Muscle layer of colon (tissue), 2 donors: ENCODE results near the gene ROR2.

Experiments used
- H3K27ac ChIP-seq: one replicate; pipeline ENCODE4 v1.7.0; 2013; ENCODE audit warnings: low read depth, mild to moderate bottlenecking, low read length, moderate library complexity
- H3K27me3 ChIP-seq, 2 donors: one replicate each; pipeline ENCODE4 v1.7.0; 2013; ENCODE audit warnings: low read length in 2 of 2, mild to moderate bottlenecking in 2 of 2; ENCODE audit not compliant: insufficient read depth in 2 of 2, control insufficient read depth in 1 of 2
- H3K36me3 ChIP-seq: one replicate; pipeline ENCODE4 v1.7.0; 2013; ENCODE audit warnings: mild to moderate bottlenecking, low read length; ENCODE audit not compliant: insufficient read depth
- H3K4me1 ChIP-seq: one replicate; pipeline ENCODE4 v1.7.0; 2013; ENCODE audit warnings: mild to moderate bottlenecking, low read length; ENCODE audit not compliant: insufficient read depth
- H3K4me3 ChIP-seq, 2 donors: one replicate each; pipeline ENCODE4 v1.7.0; 2013; ENCODE audit warnings: low read length in 2 of 2, low read depth in 1 of 2, mild to moderate bottlenecking in 1 of 2, moderate library complexity in 1 of 2
- H3K9ac ChIP-seq: one replicate; pipeline ENCODE4 v1.7.0; 2013; ENCODE audit warnings: low read length
- H3K9me3 ChIP-seq: one replicate; pipeline ENCODE4 v1.7.0; 2013; ENCODE audit warnings: mild to moderate bottlenecking, low read length
- donor health status: abdominal sarcoma.
- donor health status: Adenocarcinoma of cecum.

Gene ROR2

DNA sequence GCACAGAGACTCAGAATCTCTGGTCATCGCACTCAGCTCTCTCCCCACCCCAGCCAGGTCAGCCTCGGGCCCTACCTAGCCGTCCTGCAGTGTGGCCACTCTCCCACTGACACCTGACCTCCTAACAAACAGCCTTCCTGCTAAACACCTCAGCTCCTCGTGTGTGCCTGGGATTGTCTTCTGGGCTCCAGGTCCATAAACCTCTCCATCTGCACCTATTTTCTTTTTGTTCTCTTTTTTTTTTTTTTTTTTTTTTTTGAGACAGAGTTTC lies 193.6 kb downstream of the ROR2 start:
- peaks cover 18% of the 10 kb centered on the region for H3K36me3 ChIP-seq
- no peaks in the 10 kb centered on the region for H3K9me3 ChIP-seq
- H3K9ac ChIP-seq: no peak overlapping the region
- no peak overlapping the region for H3K4me3 ChIP-seq
- H3K27me3 ChIP-seq: no peaks in the 10 kb centered on the region
- no peak overlapping the region for H3K27ac ChIP-seq
- H3K4me1 ChIP-seq: peaks cover 8% of the 10 kb centered on the region

GRCh38 chr9:91755761-91756509 lies 194.1 kb downstream of the ROR2 start:
- H3K9ac ChIP-seq: no peak overlapping the region
- peaks cover 8% of the 10 kb centered on the region for H3K4me1 ChIP-seq
- H3K27ac ChIP-seq: no peak overlapping the region
- H3K9me3 ChIP-seq: no peaks in the 10 kb centered on the region
- no peaks in the 10 kb centered on the region for H3K27me3 ChIP-seq
- peaks cover 18% of the 10 kb centered on the region for H3K36me3 ChIP-seq
- H3K4me3 ChIP-seq: no peak overlapping the region

- H3K27ac ChIP-seq: no peak overlapping the region
- no peak overlapping the region for H3K4me3 ChIP-seq
- peaks cover 7% of the 10 kb centered on the region for H3K4me1 ChIP-seq
- no peaks in the 10 kb centered on the region for H3K27me3 ChIP-seq
- peaks cover 18% of the 10 kb centered on the region for H3K36me3 ChIP-seq
- no peaks in the 10 kb centered on the region for H3K9me3 ChIP-seq
- H3K9ac ChIP-seq: no peak overlapping the region
These were observed 196.3 kb downstream of the ROR2 start for GRCh38 chr9:91753711-91754110.

- no peak overlapping the region for H3K4me3 ChIP-seq
- no peaks in the 10 kb centered on the region for H3K27me3 ChIP-seq
- peaks cover 13% of the 10 kb centered on the region for H3K36me3 ChIP-seq
- no peak overlapping the region for H3K9ac ChIP-seq
- no peaks in the 10 kb centered on the region for H3K9me3 ChIP-seq
- H3K27ac ChIP-seq: no peak overlapping the region
- H3K4me1 ChIP-seq: no peaks in the 10 kb centered on the region
These were observed 198.1 kb downstream of the ROR2 start for GRCh38 chr9:91751922-91752321.

DNA sequence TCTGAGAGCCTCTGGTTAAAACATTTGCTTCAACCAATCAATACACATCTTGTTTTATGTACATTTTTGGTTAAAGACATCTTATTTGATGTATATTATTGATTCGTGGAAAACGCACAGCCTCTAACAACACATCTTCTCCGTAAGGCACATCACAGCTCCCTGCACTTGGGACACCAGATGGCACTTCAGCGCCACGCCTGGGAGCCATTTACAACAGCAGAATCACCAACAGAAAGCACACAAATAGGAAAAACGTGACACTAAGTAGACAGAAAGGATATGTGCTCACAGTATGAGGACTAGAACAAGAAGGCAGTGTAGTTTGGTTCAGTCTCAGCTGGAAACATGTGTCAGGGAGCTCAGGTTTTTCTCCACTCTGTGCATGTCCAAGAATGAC lies 199.7 kb downstream of the ROR2 start:
- Histone ChIP-seq H3K27ac (no peak overlapping the region), H3K9me3 (no peaks in the 10 kb centered on the region), H3K9ac (no peak overlapping the region), H3K4me3 (no peak overlapping the region), H3K36me3 (peaks cover 7% of the 10 kb centered on the region), H3K27me3 (no peaks in the 10 kb centered on the region), H3K4me1 (no peaks in the 10 kb centered on the region)

GRCh38 chr9:91746904-91747303 lies 203.1 kb downstream of the ROR2 start:
- Histone ChIP-seq H3K9me3 (no peaks in the 10 kb centered on the region), H3K27me3 (no peaks in the 10 kb centered on the region), H3K9ac (no peak overlapping the region), H3K4me3 (no peak overlapping the region), H3K36me3 (no peaks in the 10 kb centered on the region), H3K27ac (no peak overlapping the region), H3K4me1 (peaks cover 4% of the 10 kb centered on the region)

DNA sequence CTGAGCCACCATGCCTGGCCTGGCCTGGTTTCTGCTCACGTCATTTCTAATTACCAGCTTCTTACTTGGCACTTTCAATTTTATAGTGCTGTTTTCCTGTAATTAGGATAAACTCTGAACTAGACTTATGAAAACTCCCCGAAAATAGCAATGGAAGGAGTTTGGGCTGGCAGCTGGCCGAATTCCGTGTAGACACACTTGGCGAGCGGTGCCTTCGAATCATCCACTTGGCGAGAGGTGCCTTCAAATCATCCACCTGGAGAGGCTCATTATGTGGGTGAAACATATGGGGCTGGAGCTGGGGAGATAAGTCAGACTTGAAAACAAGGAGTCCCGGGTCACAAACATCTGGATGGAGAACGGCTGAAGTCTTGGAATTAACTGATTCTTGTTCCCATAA lies 203.7 kb downstream of the ROR2 start:
- Histone ChIP-seq H3K9me3 (no peaks in the 10 kb centered on the region), H3K9ac (no peak overlapping the region), H3K36me3 (no peaks in the 10 kb centered on the region), H3K27me3 (no peaks in the 10 kb centered on the region), H3K4me1 (peaks cover 10% of the 10 kb centered on the region), H3K4me3 (no peak overlapping the region), H3K27ac (no peak overlapping the region)

DNA sequence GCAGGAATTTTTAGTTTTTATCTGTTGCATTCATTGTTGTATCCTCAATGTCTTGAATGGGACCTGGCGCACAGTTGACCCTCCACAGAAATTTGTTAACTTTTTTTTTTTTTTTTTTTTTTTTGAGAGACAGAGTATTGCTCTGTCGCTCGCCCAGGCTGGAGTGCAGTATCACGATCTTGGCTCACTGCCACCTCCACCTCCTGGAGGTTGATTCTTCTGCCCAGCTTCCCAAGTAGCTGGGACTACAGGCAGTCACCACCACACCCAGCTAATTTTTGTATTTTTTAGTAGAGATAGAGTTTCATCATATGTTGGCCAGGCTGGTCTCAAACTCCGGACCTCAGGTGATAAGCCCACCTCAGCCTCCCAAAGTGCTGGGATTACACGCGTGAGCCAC lies 205.9 kb downstream of the ROR2 start:
- no peak overlapping the region for H3K9ac ChIP-seq
- no peaks in the 10 kb centered on the region for H3K9me3 ChIP-seq
- peaks cover 11% of the 10 kb centered on the region for H3K4me1 ChIP-seq
- H3K4me3 ChIP-seq: no peak overlapping the region
- H3K27ac ChIP-seq: no peak overlapping the region
- no peaks in the 10 kb centered on the region for H3K27me3 ChIP-seq
- no peaks in the 10 kb centered on the region for H3K36me3 ChIP-seq

DNA sequence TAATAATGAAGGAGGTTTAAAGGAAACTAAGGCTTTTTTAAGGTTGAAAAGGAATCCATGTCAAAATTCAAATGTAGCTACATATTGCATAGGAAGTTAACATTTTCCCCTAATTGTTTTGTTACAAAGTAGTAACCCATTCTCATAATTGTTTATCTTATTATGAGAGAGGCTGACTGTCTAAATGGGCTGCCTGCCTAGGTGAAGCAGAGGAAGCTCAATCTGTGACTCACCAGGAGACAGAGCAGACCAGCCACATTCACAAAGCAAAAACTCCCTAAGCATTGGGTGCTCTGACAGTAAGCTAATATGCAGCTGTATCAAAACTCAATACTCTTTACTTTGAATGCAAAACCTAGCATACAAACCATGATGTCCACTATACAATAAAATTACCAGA lies 208.5 kb downstream of the ROR2 start:
- peaks cover 1% of the 10 kb centered on the region for H3K36me3 ChIP-seq
- no peak overlapping the region for H3K9ac ChIP-seq
- peak overlapping the region; percentile 41 for H3K27ac ChIP-seq
- no peak overlapping the region for H3K4me3 ChIP-seq
- no peaks in the 10 kb centered on the region for H3K9me3 ChIP-seq
- H3K4me1 ChIP-seq: peaks cover 11% of the 10 kb centered on the region
- H3K27me3 ChIP-seq: no peaks in the 10 kb centered on the region

DNA sequence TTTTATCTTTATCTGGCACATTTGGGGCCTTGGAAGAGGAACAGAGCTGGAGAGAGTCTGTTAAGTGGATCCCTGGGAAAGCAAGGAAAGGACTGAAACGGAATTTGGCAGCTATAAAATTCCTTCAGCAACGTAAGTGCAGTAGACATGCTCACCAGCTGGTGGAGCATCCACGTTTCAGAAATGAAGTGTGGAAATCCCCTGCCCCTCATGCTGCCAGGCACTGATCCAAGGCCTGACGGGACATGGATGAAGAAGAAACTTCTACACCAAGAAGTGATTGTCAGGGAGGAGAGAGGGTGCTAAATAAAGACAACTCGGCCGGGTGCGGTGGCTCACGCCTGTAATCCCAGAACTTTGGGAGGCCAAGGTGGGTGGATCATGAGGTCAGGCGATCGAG lies 209.3 kb downstream of the ROR2 start:
- Histone ChIP-seq H3K9ac (no peak overlapping the region), H3K27me3 (no peaks in the 10 kb centered on the region), H3K36me3 (peaks cover 9% of the 10 kb centered on the region), H3K9me3 (no peaks in the 10 kb centered on the region), H3K4me3 (no peak overlapping the region), H3K27ac (no peak overlapping the region), H3K4me1 (peaks cover 11% of the 10 kb centered on the region)

DNA sequence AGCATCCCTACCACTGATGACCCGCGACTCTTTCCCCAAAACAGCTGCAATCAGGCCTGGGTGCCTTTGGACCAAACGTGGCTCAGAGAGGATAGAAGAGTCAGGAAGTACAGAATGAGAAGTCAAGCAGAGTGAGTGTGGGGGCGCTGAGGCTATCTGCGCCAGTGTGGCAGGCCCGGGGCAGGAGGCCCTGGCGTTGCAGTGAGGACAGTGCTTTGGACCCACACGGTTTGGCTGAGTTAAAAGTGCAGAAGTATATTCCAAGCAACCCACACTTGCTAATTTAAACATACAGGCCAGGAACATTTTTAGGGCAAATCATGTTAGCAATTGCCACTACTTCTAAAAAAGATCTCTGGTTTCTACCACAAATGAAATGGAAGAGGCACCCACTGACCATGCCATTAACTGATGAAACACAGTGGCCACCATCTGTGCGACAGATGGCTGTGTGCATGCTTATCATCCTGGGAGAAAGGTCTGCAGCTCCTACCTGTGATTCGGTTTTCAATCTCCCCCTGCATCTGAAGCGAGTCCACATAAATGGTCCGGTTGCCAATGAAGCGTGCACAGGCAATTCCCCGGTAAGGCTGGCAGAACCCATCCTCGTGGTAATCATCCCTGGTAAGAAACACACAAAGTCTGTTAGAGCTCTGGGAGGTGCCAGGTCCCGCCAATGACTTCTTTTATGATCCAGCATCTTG lies 213.0 kb downstream of the ROR2 start:
- peaks cover 20% of the 10 kb centered on the region for H3K36me3 ChIP-seq
- no peaks in the 10 kb centered on the region for H3K27me3 ChIP-seq
- H3K4me3 ChIP-seq: no peak overlapping the region
- H3K9me3 ChIP-seq: no peaks in the 10 kb centered on the region
- no peak overlapping the region for H3K27ac ChIP-seq
- peaks cover 18% of the 10 kb centered on the region for H3K4me1 ChIP-seq
- H3K9ac ChIP-seq: no peak overlapping the region

GRCh38 chr9:91736311-91736710 lies 213.7 kb downstream of the ROR2 start:
- Histone ChIP-seq H3K9me3 (no peaks in the 10 kb centered on the region), H3K27ac (no peak overlapping the region), H3K9ac (no peak overlapping the region), H3K27me3 (no peaks in the 10 kb centered on the region), H3K4me1 (peaks cover 10% of the 10 kb centered on the region), H3K4me3 (no peak overlapping the region), H3K36me3 (peaks cover 23% of the 10 kb centered on the region)
